DOHH2 (cell line): ENCODE results near the gene CLEC2B.

ENCODE experiments used
- H3F3A ChIP-seq: fragments of 200-600 bp; sonication (generic), shearing (Covaris generic); 2 replicates; pipeline ENCODE4 v1.6.0; 2016; ENCODE audit warnings: antibody characterized with exemption, mild to moderate bottlenecking; ENCODE audit not compliant: control insufficient read depth, insufficient read depth
- H3K27ac ChIP-seq: fragments of 200-600 bp; sonication (generic); 2 replicates; pipeline ENCODE4 v1.5.1; 2014; ENCODE audit warnings: low read depth, mild to moderate bottlenecking, low read length, moderate library complexity
- H3K27me3 ChIP-seq: fragments of 200-600 bp; sonication (generic); 2 replicates; pipeline ENCODE4 v1.6.1; 2014; ENCODE audit warnings: mild to moderate bottlenecking, low read length, mixed read lengths; ENCODE audit not compliant: control insufficient read depth
- H3K36me3 ChIP-seq: fragments of 200-600 bp; sonication (generic); 2 replicates; pipeline ENCODE4 v1.6.1; 2014; ENCODE audit warnings: mild to moderate bottlenecking, low read length, moderate library complexity, mixed read lengths; ENCODE audit not compliant: control insufficient read depth
- H3K4me1 ChIP-seq: fragments of 200-600 bp; sonication (generic); 2 replicates; pipeline ENCODE4 v1.6.1; 2014; ENCODE audit warnings: mild to moderate bottlenecking, low read length, mixed read lengths; ENCODE audit not compliant: control insufficient read depth
- H3K4me2 ChIP-seq: fragments of 200-600 bp; sonication (generic); 2 replicates; pipeline ENCODE4 v1.6.0; 2014; ENCODE audit warnings: mild to moderate bottlenecking, low read length, moderate library complexity
- H3K4me3 ChIP-seq: fragments of 200-600 bp; sonication (generic); 2 replicates; pipeline ENCODE4 v1.5.1; 2014; ENCODE audit warnings: mild to moderate bottlenecking, low read length, mixed read lengths
- H3K79me2 ChIP-seq: fragments of 200-600 bp; sonication (generic); 2 replicates; pipeline ENCODE4 v1.6.1; 2014; ENCODE audit warnings: mild to moderate bottlenecking, low read length, mixed read lengths; ENCODE audit not compliant: control insufficient read depth
- H3K9me2 ChIP-seq: fragments of 200-600 bp; sonication (generic); replicated peaks from 2 replicates; pipeline ENCODE4 v1.6.1; 2014; ENCODE audit warnings: mild to moderate bottlenecking, low read length, mixed read lengths; ENCODE audit not compliant: control insufficient read depth
- H3K9me3 ChIP-seq: fragments of 200-600 bp; sonication (generic); 2 replicates; pipeline ENCODE4 v1.6.1; 2014; ENCODE audit warnings: antibody characterized with exemption, low read length, mixed read lengths; ENCODE audit not compliant: control insufficient read depth, insufficient read depth
- H4K20me1 ChIP-seq: fragments of 200-600 bp; sonication (generic); 2 replicates; pipeline ENCODE4 v1.6.0; 2014; ENCODE audit warnings: low read depth, mild to moderate bottlenecking, antibody characterized with exemption, low read length, moderate library complexity; ENCODE audit not compliant: control insufficient read depth, insufficient read depth
- EZH2phosphoT487 ChIP-seq: fragments of 200-600 bp; sonication (generic); IDR thresholded peaks from 2 replicates; pipeline ENCODE4 v1.6.1; 2017; ENCODE audit warnings: borderline replicate concordance, mild to moderate bottlenecking, antibody characterized with exemption, low read length, moderate library complexity, mixed read lengths
- TF ChIP-seq, protein P1 (sequence below): fragments of 200-600 bp; sonication (generic); IDR thresholded peaks from one replicate; pipeline ENCODE4 v1.5.1; 2014; ENCODE audit warnings: antibody characterized with exemption, mild to moderate bottlenecking, low read depth, low read length; ENCODE audit not compliant: poor library complexity, severe bottlenecking

Gene CLEC2B

GRCh38 chr12:9851050-9851449 is 18.1 kb downstream of the CLEC2B start:
- peaks cover 13% of the 10 kb centered on the region for H3K27me3 ChIP-seq
- H3K9me3 ChIP-seq: no peaks in the 10 kb centered on the region
- no peaks in the 10 kb centered on the region for H3F3A ChIP-seq
- no peaks in the 10 kb centered on the region for H3K79me2 ChIP-seq
- TF ChIP-seq, protein P1, sequence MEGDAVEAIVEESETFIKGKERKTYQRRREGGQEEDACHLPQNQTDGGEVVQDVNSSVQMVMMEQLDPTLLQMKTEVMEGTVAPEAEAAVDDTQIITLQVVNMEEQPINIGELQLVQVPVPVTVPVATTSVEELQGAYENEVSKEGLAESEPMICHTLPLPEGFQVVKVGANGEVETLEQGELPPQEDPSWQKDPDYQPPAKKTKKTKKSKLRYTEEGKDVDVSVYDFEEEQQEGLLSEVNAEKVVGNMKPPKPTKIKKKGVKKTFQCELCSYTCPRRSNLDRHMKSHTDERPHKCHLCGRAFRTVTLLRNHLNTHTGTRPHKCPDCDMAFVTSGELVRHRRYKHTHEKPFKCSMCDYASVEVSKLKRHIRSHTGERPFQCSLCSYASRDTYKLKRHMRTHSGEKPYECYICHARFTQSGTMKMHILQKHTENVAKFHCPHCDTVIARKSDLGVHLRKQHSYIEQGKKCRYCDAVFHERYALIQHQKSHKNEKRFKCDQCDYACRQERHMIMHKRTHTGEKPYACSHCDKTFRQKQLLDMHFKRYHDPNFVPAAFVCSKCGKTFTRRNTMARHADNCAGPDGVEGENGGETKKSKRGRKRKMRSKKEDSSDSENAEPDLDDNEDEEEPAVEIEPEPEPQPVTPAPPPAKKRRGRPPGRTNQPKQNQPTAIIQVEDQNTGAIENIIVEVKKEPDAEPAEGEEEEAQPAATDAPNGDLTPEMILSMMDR: no peak
- TF ChIP-seq EZH2phosphoT487: no peak
- H3K4me3 ChIP-seq: no peak overlapping the region
- H4K20me1 ChIP-seq: no peaks in the 10 kb centered on the region
- no peak overlapping the region for H3K4me2 ChIP-seq
- H3K36me3 ChIP-seq: no peaks in the 10 kb centered on the region
- H3K9me2 ChIP-seq: no peaks in the 10 kb centered on the region
- no peak overlapping the region for H3K27ac ChIP-seq
- no peaks in the 10 kb centered on the region for H3K4me1 ChIP-seq

GRCh38 chr12:9848899-9849298 is 20.3 kb downstream of the CLEC2B start:
- Histone ChIP-seq H3K4me3 (no peak overlapping the region), H3K27me3 (peaks cover 7% of the 10 kb centered on the region; the same call in 1 of the 2 replicates), H3K36me3 (no peaks in the 10 kb centered on the region), H3F3A (no peaks in the 10 kb centered on the region), H3K4me1 (no peaks in the 10 kb centered on the region), H3K9me2 (no peaks in the 10 kb centered on the region), H4K20me1 (no peaks in the 10 kb centered on the region), H3K9me3 (no peaks in the 10 kb centered on the region), H3K27ac (no peak overlapping the region), H3K4me2 (no peak overlapping the region), H3K79me2 (no peaks in the 10 kb centered on the region)
- TF ChIP-seq EZH2phosphoT487: no peak
- TF ChIP-seq, protein P1: no peak

- H3K27ac ChIP-seq: no peak overlapping the region
- H3K36me3 ChIP-seq: no peaks in the 10 kb centered on the region
- H3K9me2 ChIP-seq: no peaks in the 10 kb centered on the region
- H3K27me3 ChIP-seq: no peaks in the 10 kb centered on the region
- H4K20me1 ChIP-seq: no peaks in the 10 kb centered on the region
- H3K9me3 ChIP-seq: no peaks in the 10 kb centered on the region
- no peaks in the 10 kb centered on the region for H3F3A ChIP-seq
- TF ChIP-seq, protein P1: no peak
- no peak for TF ChIP-seq EZH2phosphoT487
- H3K4me3 ChIP-seq: no peak overlapping the region
- H3K4me1 ChIP-seq: no peaks in the 10 kb centered on the region
- H3K79me2 ChIP-seq: no peaks in the 10 kb centered on the region
- no peak overlapping the region for H3K4me2 ChIP-seq
Measured at GRCh38 chr12:9843407-9843806, 25.7 kb downstream of the CLEC2B start.

DNA sequence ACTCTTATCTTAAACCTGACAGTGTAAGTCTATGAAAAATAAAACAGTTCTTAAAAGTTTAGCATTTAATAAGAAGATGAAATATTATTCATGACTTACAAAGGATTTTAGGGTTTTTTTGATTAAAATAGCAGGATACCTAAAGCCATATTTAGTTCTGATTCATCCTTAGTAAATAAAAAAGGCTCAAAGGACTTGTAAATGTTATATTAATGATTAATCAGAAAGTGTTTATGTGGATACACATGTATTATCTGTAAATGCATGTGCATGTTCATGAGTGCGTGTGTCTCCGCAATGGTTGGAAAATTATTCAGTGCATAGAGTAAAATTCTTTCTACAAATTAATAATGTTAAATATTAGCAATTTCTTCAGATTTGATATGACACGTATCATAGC is 37.4 kb downstream of the CLEC2B start:
- no peaks in the 10 kb centered on the region for H3F3A ChIP-seq
- TF ChIP-seq, protein P1: no peak
- TF ChIP-seq EZH2phosphoT487: no peak
- H3K9me3 ChIP-seq: no peaks in the 10 kb centered on the region
- H3K9me2 ChIP-seq: no peaks in the 10 kb centered on the region; the same call in 1 of the 2 replicates
- H4K20me1 ChIP-seq: no peaks in the 10 kb centered on the region
- H3K27me3 ChIP-seq: peaks cover 26% of the 10 kb centered on the region
- no peak overlapping the region for H3K4me2 ChIP-seq
- no peak overlapping the region for H3K27ac ChIP-seq
- H3K4me1 ChIP-seq: no peaks in the 10 kb centered on the region
- no peaks in the 10 kb centered on the region for H3K36me3 ChIP-seq
- no peak overlapping the region for H3K4me3 ChIP-seq
- H3K79me2 ChIP-seq: no peaks in the 10 kb centered on the region
